Fibroblast of lung (primary cell): ENCODE data around the gene ZNF423. TPM values are rescaled to one million over a fixed set of nuclear protein-coding genes. Genes with fewer than 3 reads are reported as not detected.
A peak's percentile ranks its signal among the peaks of the same experiment; 100 is the strongest.

Experiments used
- DNase-seq, 2 donors: peaks; one replicate each; pipeline versions ENCODE4 v3.0.0 to v3.0.0-alpha.2; 2010; ENCODE audit warnings: low read depth in 2 of 2
- H2AFZ ChIP-seq: 2 replicates; pipeline ENCODE4 v1.5.1; 2012; ENCODE audit warnings: low read length, control low read depth, inconsistent platforms
- H3K27ac ChIP-seq: 2 replicates; pipeline ENCODE4 v1.5.1; 2011; ENCODE audit warnings: low read length, control low read depth; ENCODE audit not compliant: insufficient read depth
- H3K27me3 ChIP-seq: 2 replicates; pipeline ENCODE4 v1.5.1; 2011; ENCODE audit warnings: mild to moderate bottlenecking, low read length; ENCODE audit not compliant: control insufficient read depth, insufficient read depth
- H3K36me3 ChIP-seq: 2 replicates; pipeline ENCODE4 v1.5.1; 2011; ENCODE audit warnings: low read length; ENCODE audit not compliant: control insufficient read depth, insufficient read depth
- H3K4me1 ChIP-seq: 2 replicates; pipeline ENCODE4 v1.5.1; 2011; ENCODE audit warnings: low read length; ENCODE audit not compliant: control insufficient read depth, insufficient read depth; ENCODE audit errors: extremely low read depth
- H3K4me2 ChIP-seq: 2 replicates; pipeline ENCODE4 v1.5.1; 2011; ENCODE audit warnings: low read length, control low read depth; ENCODE audit not compliant: insufficient read depth; ENCODE audit errors: extremely low read depth
- H3K4me3 ChIP-seq, 4 experiments: fragments of 200-600 bp in 1 of 4; sonication (generic) in 1 of 4; replicated peaks in 1 of 4; 2 replicates each; pipeline ENCODE4 v1.5.1; 2011 to 2016; ENCODE audit warnings: low read length in 4 of 4, low read depth in 3 of 4, mild to moderate bottlenecking in 3 of 4, control low read depth in 2 of 4, inconsistent platforms in 1 of 4, mixed read lengths in 1 of 4; ENCODE audit not compliant: insufficient read depth in 1 of 4; ENCODE audit errors: control extremely low read depth in 1 of 4
- H3K79me2 ChIP-seq: 2 replicates; pipeline ENCODE4 v1.5.1; 2012; ENCODE audit warnings: mild to moderate bottlenecking, low read length, inconsistent platforms; ENCODE audit not compliant: control insufficient read depth, insufficient read depth
- H3K9ac ChIP-seq: 2 replicates; pipeline ENCODE4 v1.5.1; 2011; ENCODE audit warnings: mild to moderate bottlenecking, low read length, control low read depth; ENCODE audit not compliant: insufficient read depth
- H3K9me3 ChIP-seq: 2 replicates; pipeline ENCODE4 v1.5.1; 2012; ENCODE audit warnings: low read depth, low read length; ENCODE audit not compliant: control insufficient read depth, insufficient read depth
- H4K20me1 ChIP-seq: 2 replicates; pipeline ENCODE4 v1.5.1; 2011; ENCODE audit warnings: low read length; ENCODE audit not compliant: control insufficient read depth, insufficient read depth; ENCODE audit errors: extremely low read depth
- EZH2 ChIP-seq: IDR thresholded peaks from 2 replicates; pipeline ENCODE4 v1.5.1; 2012; ENCODE audit warnings: low read length, control low read depth, mild to moderate bottlenecking; ENCODE audit errors: missing control alignments
- polyA plus RNA-seq, 2 donors: library from polyadenylated mRNA; depleted of rRNA in 1 of 2; stranded (reverse) in 1 of 2; unstranded in 1 of 2; fragments of >200 nt; gene quantifications; 2 replicates each; pipeline ENCODE4 v1.2.1, GENCODE V29; 2011 to 2012; ENCODE audit warnings: missing spikeins in 1 of 2
- total RNA-seq: library from RNA; depleted of rRNA; stranded (reverse); fragments of >200 nt; gene quantifications from 2 replicates; pipeline ENCODE4 v1.2.1, GENCODE V29; 2014
- TF ChIP-seq, protein P1 (sequence below), 2 donors: IDR thresholded peaks in 1 of 2; conservative IDR thresholded peaks in 1 of 2; 1 replicate in 1 of 2; 2 replicates in 1 of 2; pipeline ENCODE4 v1.5.1; 2011 to 2012; ENCODE audit warnings: low read length in 2 of 2, control low read depth in 1 of 2, inconsistent platforms in 1 of 2, low read depth in 1 of 2, mild to moderate bottlenecking in 1 of 2

ZNF423 gene
- total and polyA plus RNA-seq, 2 donors (not counting 1 experiment from before 2014, with no cell fraction given), result 0.07 to 0.17 TPM

GRCh38 chr16:49562228-49562627, 293.7 kb downstream of the ZNF423 start:
- Histone ChIP-seq H3K9me3 (no peaks in the 10 kb centered on the region), H3K4me1 (no peaks in the 10 kb centered on the region), H3K79me2 (no peaks in the 10 kb centered on the region), H2AFZ (no peak overlapping the region), H3K27ac (no peak overlapping the region), H3K4me2 (no peak overlapping the region), H3K9ac (no peak overlapping the region), H4K20me1 (no peaks in the 10 kb centered on the region), H3K27me3 (no peaks in the 10 kb centered on the region), H3K36me3 (no peaks in the 10 kb centered on the region), H3K4me3 (no peak overlapping the region)
- TF ChIP-seq, protein P1, sequence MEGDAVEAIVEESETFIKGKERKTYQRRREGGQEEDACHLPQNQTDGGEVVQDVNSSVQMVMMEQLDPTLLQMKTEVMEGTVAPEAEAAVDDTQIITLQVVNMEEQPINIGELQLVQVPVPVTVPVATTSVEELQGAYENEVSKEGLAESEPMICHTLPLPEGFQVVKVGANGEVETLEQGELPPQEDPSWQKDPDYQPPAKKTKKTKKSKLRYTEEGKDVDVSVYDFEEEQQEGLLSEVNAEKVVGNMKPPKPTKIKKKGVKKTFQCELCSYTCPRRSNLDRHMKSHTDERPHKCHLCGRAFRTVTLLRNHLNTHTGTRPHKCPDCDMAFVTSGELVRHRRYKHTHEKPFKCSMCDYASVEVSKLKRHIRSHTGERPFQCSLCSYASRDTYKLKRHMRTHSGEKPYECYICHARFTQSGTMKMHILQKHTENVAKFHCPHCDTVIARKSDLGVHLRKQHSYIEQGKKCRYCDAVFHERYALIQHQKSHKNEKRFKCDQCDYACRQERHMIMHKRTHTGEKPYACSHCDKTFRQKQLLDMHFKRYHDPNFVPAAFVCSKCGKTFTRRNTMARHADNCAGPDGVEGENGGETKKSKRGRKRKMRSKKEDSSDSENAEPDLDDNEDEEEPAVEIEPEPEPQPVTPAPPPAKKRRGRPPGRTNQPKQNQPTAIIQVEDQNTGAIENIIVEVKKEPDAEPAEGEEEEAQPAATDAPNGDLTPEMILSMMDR (conservative IDR thresholded peaks at IDR 0.05 in 1 of 2, IDR thresholded peaks at IDR 0.05 in 1 of 2; ENCODE audit: low read depth in 1 of 2, low read length in 2 of 2), result no peak
- no peak for TF ChIP-seq EZH2
- no peak for DNase-seq

GRCh38 chr16:49560004-49560830, 295.7 kb downstream of the ZNF423 start:
- H3K36me3 ChIP-seq, result no peaks in the 10 kb centered on the region
- H2AFZ ChIP-seq, result no peak overlapping the region
- TF ChIP-seq EZH2, result no peak
- TF ChIP-seq, protein P1 (conservative IDR thresholded peaks at IDR 0.05 in 1 of 2, IDR thresholded peaks at IDR 0.05 in 1 of 2; ENCODE audit: low read depth in 1 of 2, low read length in 2 of 2), result no peak
- no peaks in the 10 kb centered on the region for H4K20me1 ChIP-seq
- no peaks in the 10 kb centered on the region for H3K27me3 ChIP-seq
- H3K79me2 ChIP-seq, result no peaks in the 10 kb centered on the region
- no peak overlapping the region for H3K4me2 ChIP-seq
- H3K4me1 ChIP-seq, result no peaks in the 10 kb centered on the region
- no peaks in the 10 kb centered on the region for H3K9me3 ChIP-seq
- no peak overlapping the region for H3K4me3 ChIP-seq
- H3K9ac ChIP-seq, result no peak overlapping the region
- no peak overlapping the region for H3K27ac ChIP-seq
- peak; percentile 18 to 86 for DNase-seq

DNA sequence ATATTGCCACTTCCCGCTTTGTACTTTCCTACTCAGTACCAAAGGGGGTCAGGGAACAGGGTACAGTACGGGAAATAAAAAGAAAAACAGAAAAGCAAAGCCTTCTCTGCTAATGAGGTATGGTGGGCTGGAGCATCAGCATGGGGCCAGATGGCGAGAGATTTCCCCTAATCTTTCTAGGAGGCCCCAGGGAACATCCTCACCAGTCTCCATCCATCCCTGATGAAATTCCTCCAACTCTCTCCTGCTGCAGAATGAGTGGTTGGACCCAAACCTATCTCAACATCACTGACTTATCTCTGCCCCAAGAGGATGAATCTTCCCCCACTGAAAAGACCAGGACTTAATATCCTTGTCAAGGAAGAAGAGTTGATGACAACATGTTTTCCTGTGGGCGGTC, 296.7 kb downstream of the ZNF423 start:
- no peak for TF ChIP-seq EZH2
- TF ChIP-seq, protein P1 (conservative IDR thresholded peaks at IDR 0.05 in 1 of 2, IDR thresholded peaks at IDR 0.05 in 1 of 2; ENCODE audit: low read depth in 1 of 2, low read length in 2 of 2), result no peak
- Histone ChIP-seq H3K9ac (no peak overlapping the region), H3K27me3 (no peaks in the 10 kb centered on the region), H3K27ac (no peak overlapping the region), H3K4me2 (no peak overlapping the region), H3K79me2 (no peaks in the 10 kb centered on the region), H3K9me3 (no peaks in the 10 kb centered on the region), H2AFZ (no peak overlapping the region), H3K4me3 (no peak overlapping the region), H3K4me1 (no peaks in the 10 kb centered on the region), H4K20me1 (no peaks in the 10 kb centered on the region), H3K36me3 (no peaks in the 10 kb centered on the region)
- no peak for DNase-seq
